Sciatic nerve (tissue), 2 donors: ENCODE results near the gene ZP2. TPM values are rescaled to one million over a fixed set of nuclear protein-coding genes. Genes with fewer than 3 reads are reported as not detected.
A peak's percentile ranks its signal among the peaks of the same experiment; 100 is the strongest.
"Not testable (repeated sequence)": the region's sequence is repeated elsewhere in the genome, so short reads cannot be mapped to it uniquely, and the experiment has no call there.

Source experiments
- ATAC-seq: fragments of 200-7000 bp; cut with Tn5 transposase; one replicate; pipeline ENCODE4 v1.9.1; 2020; ENCODE audit warnings: mild to moderate bottlenecking, moderate library complexity
- DNase-seq: peaks from one replicate; pipeline ENCODE4 v3.0.0-alpha.2; 2020; ENCODE audit warnings: low spot score
- intact Hi-C: fragments of 100-400 bp; cut with DNase I; formaldehyde crosslinking; loops from one replicate; pipeline ENCODE4 v1.14.2; 2022
- total RNA-seq: library from RNA; stranded (reverse); fragmentation: NEBNext Ultra II Directional; extraction: Animal tissue kit (Norgen Biotek cat#: 25700); gene quantifications from one replicate; pipeline ENCODE4 v1.2.1, GENCODE V29; 2021
- donor health status: DM: no; HTN: no; CAD: no.
- donor health status: DM: no; HTN: no; CAD: no.

ZP2 gene
- total RNA-seq, 1 donor from 2014 or later: not detected

- ATAC-seq (peak; percentile 96), DNase-seq (peak; percentile 89)
- intact Hi-C loops: no loop called here
Observed at GRCh38 chr16:21158208-21159110, 52.9 kb downstream of the ZP2 start, which contains the start of gene LDAF1. Gene LDAF1, plus strand, starts transcription at chr16:21158674. Its CDS starts 2,509 bp downstream, at chr16:21161183.

- intact Hi-C loops: no loop called here
- ATAC-seq: no peak
- DNase-seq: no peak
Observed at GRCh38 chr16:21157632-21158031, 53.7 kb downstream of the ZP2 start.

GRCh38 chr16:21156767-21157467, 54.5 kb downstream of the ZP2 start:
- peak; percentile 63 for ATAC-seq
- no peak for DNase-seq
- intact Hi-C loops: no loop called here

GRCh38 chr16:21156011-21156410, 55.4 kb downstream of the ZP2 start:
- intact Hi-C loops, DNase-seq, ATAC-seq: not testable (repeated sequence)

GRCh38 chr16:21153124-21153729, 58.1 kb downstream of the ZP2 start:
- ATAC-seq, DNase-seq, intact Hi-C loops: not testable (repeated sequence)

- DNase-seq, intact Hi-C loops, ATAC-seq: not testable (repeated sequence)
Observed at GRCh38 chr16:21152160-21153030, 59.0 kb downstream of the ZP2 start.

GRCh38 chr16:21150375-21151001, 60.9 kb downstream of the ZP2 start, which contains the start of gene DNAH3:
Gene DNAH3, minus strand, starts transcription at chr16:21150846. Its CDS starts 527 bp downstream, at chr16:21150319.
- DNase-seq (no peak), ATAC-seq (no peak)
- intact Hi-C loops: no loop called here

Other genes starting within 250 kb of the ZP2 start
- gene DNAH3, start 60.7 kb downstream of the ZP2 start, total RNA-seq: 0.36 TPM
- 29.7 TPM for gene LDAF1, start 52.9 kb downstream of the ZP2 start, total RNA-seq
- not detected for gene ANKS4B, start 22.1 kb upstream of the ZP2 start, total RNA-seq
- gene CRYM, start 66.7 kb upstream of the ZP2 start, total RNA-seq: 0.53 TPM